ENCODE data around the gene PMFBP1. TPM values are rescaled to one million over a fixed set of nuclear protein-coding genes. Genes with fewer than 3 reads are reported as not detected.

The PMFBP1 gene
- total RNA-seq, 1 experiment from 2014 or later, result 0.55 TPM

DNA sequence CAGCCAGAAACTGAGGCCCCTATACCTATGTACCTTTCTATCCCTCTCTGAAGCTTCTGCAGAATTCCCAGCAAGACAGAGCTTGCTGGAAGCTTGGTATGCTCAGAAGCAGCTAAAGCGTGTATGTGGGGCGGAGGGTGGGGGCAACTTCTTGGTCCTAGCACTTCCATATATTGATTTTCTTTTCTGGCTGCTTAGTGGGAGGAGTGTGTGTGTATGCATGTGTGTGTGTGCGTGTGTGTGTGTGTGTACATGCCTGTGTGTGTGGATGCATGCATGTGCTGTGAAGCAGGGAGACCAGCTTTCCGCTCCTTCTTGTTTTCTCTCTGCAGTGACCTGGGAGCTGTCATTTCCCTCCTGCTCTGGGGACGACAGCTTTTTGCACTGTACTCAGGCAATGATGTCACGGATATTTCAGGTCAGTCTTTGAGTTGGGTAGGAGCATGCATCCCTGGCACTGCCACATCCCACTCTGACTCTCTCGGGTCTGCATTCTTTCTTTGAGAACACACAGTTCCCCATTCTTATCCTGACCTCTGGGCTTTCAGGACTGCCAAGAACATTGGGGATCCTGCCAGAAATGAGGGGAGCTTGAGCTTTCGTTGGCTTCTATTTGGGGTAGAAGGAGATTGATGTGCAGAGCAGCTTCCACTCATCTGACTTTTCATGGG is 98.3 kb downstream of the PMFBP1 start:
- Histone ChIP-seq H3K4me2 (no peak overlapping the region), H4K20me1 (ENCODE audit: insufficient read depth) (no peaks in the 10 kb centered on the region), H3K79me2 (ENCODE audit: low read depth) (no peaks in the 10 kb centered on the region), H3K4me3 (no peak overlapping the region), H2AFZ (no peak overlapping the region), H3K4me1 (replicated peaks; ENCODE audit: insufficient read depth) (no peaks in the 10 kb centered on the region), H3K27me3 (ENCODE audit: insufficient read depth, low read depth) (no peaks in the 10 kb centered on the region), H3K36me3 (ENCODE audit: low read depth) (no peaks in the 10 kb centered on the region), H3K9me2 (ENCODE audit: insufficient read depth) (no peaks in the 10 kb centered on the region), H3K27ac (no peak overlapping the region), H3K9me3 (ENCODE audit: insufficient read depth, low read depth) (no peaks in the 10 kb centered on the region), H3F3A (ENCODE audit: insufficient read depth, low read depth) (no peaks in the 10 kb centered on the region)
- DNase-seq, result no peak
- intact Hi-C loops (cut with micrococcal nuclease; ENCODE audit: unreplicated experiment), result no loop called here
- CTCF ChIA-PET, result interaction anchor here (0.6 kb wide), 1 partner anchor 463 kb away, joined by 9 read pairs; no protein-coding TSS in a partner anchor
- POLR2A ChIA-PET (ENCODE audit: unreplicated experiment), result no interaction called here
- TF ChIP-seq, protein P1, sequence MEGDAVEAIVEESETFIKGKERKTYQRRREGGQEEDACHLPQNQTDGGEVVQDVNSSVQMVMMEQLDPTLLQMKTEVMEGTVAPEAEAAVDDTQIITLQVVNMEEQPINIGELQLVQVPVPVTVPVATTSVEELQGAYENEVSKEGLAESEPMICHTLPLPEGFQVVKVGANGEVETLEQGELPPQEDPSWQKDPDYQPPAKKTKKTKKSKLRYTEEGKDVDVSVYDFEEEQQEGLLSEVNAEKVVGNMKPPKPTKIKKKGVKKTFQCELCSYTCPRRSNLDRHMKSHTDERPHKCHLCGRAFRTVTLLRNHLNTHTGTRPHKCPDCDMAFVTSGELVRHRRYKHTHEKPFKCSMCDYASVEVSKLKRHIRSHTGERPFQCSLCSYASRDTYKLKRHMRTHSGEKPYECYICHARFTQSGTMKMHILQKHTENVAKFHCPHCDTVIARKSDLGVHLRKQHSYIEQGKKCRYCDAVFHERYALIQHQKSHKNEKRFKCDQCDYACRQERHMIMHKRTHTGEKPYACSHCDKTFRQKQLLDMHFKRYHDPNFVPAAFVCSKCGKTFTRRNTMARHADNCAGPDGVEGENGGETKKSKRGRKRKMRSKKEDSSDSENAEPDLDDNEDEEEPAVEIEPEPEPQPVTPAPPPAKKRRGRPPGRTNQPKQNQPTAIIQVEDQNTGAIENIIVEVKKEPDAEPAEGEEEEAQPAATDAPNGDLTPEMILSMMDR (conservative IDR thresholded peaks at IDR 0.05), result no peak
- TF ChIP-seq EZH2 (IDR thresholded peaks at IDR 0.05; ENCODE audit: low read depth), result no peak
- no TSS peak for BruUV-seq (replicated peaks)

DNA sequence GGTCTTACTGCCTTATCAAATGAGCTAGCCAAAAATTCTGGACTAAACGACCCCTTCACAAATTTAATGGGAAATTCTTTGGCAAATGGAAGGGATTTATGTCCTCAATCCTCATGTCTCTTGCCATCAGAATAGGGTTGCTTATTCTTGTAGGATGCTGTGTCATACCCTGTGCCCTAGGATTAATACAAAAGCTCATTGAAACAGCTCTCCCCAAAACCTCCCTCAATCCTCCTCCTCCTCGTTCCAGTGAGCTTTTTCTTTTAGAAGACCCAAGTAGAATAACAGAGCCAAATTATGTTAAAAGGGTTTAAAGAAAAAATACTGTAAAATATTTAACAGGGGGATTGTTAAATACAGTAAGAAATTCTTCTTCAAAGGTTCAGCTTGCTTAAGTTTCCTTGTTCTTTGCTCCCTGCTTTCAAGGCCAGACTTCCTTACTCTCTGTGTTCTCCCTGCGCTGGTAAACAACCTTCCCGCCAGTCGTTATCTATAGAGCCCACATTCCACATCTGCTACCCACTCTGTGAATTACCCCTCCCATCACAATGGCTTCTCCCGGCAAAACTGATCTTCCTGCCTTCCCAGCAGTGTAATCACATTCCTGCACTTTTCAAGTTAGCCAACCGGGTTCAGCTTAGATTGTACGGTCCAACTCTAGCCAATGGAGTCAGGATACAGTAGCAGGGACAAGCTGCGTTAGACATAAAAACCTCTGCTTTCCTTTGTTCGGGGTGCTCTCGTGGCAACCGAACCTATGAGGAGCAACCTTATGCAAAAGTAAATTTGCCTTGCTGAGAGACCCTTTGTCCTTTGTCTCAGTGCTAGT is 99.2 kb downstream of the PMFBP1 start:
- Histone ChIP-seq H3K27me3 (ENCODE audit: insufficient read depth, low read depth) (no peaks in the 10 kb centered on the region), H2AFZ (no peak overlapping the region), H4K20me1 (ENCODE audit: insufficient read depth) (no peaks in the 10 kb centered on the region), H3K4me3 (no peak overlapping the region), H3K9me2 (ENCODE audit: insufficient read depth) (no peaks in the 10 kb centered on the region), H3K79me2 (ENCODE audit: low read depth) (no peaks in the 10 kb centered on the region), H3K9me3 (ENCODE audit: insufficient read depth, low read depth) (no peaks in the 10 kb centered on the region), H3F3A (ENCODE audit: insufficient read depth, low read depth) (no peaks in the 10 kb centered on the region), H3K4me1 (replicated peaks; ENCODE audit: insufficient read depth) (no peaks in the 10 kb centered on the region), H3K4me2 (no peak overlapping the region), H3K36me3 (ENCODE audit: low read depth) (no peaks in the 10 kb centered on the region), H3K27ac (no peak overlapping the region)
- DNase-seq, result no peak
- ChIA-PET CTCF (interaction anchor here (0.6 kb wide), 2 partner anchors 321 to 462 kb away, joined by 7 to 9 read pairs; no protein-coding TSS in a partner anchor), POLR2A (ENCODE audit: unreplicated experiment) (no interaction called here)
- TF ChIP-seq EZH2 (IDR thresholded peaks at IDR 0.05; ENCODE audit: low read depth), result no peak
- TF ChIP-seq, protein P1 (conservative IDR thresholded peaks at IDR 0.05), result no peak
- intact Hi-C loops (cut with micrococcal nuclease; ENCODE audit: unreplicated experiment), result no loop called here
- no TSS peak for BruUV-seq (replicated peaks)

Other genes with a start within 250 kb of the PMFBP1 start
- gene PKD1L3, start 171.8 kb downstream of the PMFBP1 start, total RNA-seq (2021), result not detected in 2 replicates
- 10.6 and 12.1 TPM in 2 replicates for gene DHODH, start 163.4 kb downstream of the PMFBP1 start, total RNA-seq (2021)
- gene HP, start 117.7 kb downstream of the PMFBP1 start, total RNA-seq (2021), result not detected in 2 replicates
- gene HPR, start 108.9 kb downstream of the PMFBP1 start, total RNA-seq (2021), result not detected in 2 replicates
- 11.9 and 12.2 TPM in 2 replicates for gene TXNL4B, start 78.5 kb downstream of the PMFBP1 start, total RNA-seq (2021)
- 58.9 and 71.1 TPM in 2 replicates for gene DHX38, start 78.3 kb downstream of the PMFBP1 start, total RNA-seq (2021)

All from PC-9 (cell line).